Muscle of back (tissue), 11 donors: ENCODE data around the gene C11orf91. TPM values are rescaled to one million over a fixed set of nuclear protein-coding genes. Genes with fewer than 3 reads are reported as not detected.
"Not testable (repeated sequence)": the region's sequence is repeated elsewhere in the genome, so short reads cannot be mapped to it uniquely, and the experiment has no call there.

Source experiments
- DNase-seq, 3 donors: peaks; one replicate each; pipeline versions ENCODE4 v3.0.0 to v3.0.0-alpha.2; 2013
- polyA plus RNA-seq, 10 donors: library from polyadenylated mRNA; unstranded; fragments of 120-200 nt; gene quantifications; one replicate each; pipeline ENCODE4 v1.2.1, GENCODE V29; 2013; ENCODE audit not compliant: insufficient read length in 10 of 10

The C11orf91 gene
- polyA plus RNA-seq, 10 donors = not detected

DNA sequence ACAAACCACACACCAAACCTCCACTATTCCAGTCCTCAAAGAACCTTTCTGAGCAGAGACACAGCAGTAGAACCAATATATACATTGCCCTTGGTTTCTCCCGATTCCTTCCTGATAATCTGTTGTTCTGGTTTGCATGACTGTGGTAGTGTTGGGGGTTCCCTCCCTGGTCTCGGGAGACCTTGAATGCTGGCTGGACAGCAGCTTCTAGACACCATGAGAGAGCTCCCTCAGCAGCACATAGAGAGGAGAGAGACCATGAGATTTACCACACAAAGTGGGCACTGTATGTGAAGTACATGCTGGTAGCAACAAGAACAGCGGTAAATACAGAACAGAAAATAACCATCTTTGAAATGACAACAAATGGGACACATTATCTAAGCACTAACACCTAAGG lies 2.6 kb downstream of the C11orf91 start:
- DNase-seq = no peak

DNA sequence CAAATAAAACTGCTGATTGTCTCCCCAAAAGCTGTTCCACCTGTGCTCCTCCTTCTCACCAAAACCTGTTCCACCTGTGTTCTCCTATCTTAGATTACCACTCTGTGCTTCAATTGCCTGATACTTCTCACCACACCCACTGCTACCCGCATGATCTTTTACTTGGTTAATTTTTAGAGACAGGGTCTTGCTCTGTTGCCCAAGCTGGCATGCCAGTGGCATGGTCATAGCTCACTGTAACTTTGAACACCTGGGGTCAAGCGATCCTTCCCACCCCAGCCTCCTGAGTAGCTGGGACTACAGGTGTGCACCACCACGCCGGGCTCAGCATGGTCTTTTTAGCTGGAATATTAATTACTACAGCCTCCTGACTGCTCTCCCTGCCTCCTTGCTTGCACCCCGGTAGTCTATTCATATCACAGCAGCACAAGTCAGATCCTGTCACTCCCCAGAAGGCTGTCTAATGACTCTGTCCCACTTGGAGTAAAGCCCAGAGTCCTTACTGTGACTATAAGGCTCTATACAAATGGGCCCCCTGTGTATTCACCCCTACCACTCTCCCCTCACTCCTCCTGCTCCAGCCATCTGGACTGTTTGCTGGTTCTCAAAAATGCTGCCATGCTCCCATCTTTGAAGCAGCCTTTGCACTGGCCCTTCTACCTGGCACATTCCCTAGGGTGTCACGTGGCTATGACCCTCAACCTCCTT lies 3.5 kb downstream of the C11orf91 start:
- no peak for DNase-seq

DNA sequence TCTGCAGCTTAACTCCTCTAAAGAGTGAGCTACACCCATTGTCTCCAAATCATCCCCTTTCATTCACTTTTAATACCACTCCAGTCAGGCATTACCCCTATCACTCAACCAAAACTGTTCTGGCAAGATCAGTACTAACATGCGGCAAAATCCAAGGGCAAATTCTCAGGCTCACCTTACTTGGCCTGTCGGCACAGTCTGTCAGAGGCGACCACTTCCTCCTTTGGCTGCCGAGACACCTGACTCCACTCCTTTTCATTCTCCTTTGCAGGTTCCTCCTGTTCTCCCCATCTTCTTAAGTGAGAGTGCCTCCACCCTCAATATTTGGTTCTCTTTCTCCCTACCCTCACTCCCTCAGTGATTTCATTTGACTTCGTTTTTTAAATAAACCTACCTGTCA lies 4.2 kb downstream of the C11orf91 start:
- DNase-seq = no peak

DNA sequence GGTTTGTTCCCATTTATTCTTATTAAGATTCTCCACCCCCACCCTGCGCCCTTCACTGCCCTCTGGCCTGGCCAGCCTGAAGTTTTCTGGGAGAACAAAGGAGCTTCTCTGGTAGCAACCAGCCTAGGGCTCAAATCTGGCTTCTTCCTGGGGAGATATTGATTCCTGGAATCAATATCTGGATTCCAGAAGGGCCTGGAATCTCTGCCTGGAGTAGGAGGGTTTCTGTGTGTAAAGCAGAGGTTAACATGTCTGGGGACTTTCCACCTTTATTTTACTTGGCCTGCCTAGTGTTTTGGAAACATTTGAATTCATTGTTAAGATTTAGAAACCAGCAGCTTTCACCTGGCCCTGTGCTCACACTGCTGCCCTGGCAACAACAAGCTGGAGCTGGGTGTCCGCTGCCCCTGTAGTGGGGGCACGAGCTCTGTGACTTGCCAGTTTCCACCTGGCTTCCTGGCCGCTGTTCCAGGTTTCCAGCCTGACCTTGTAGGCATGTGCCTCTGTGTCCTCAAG lies 5.5 kb downstream of the C11orf91 start:
- no peak for DNase-seq

GRCh38 chr11:33694346-33695050 lies 6.1 kb downstream of the C11orf91 start:
- DNase-seq = no peak

DNA sequence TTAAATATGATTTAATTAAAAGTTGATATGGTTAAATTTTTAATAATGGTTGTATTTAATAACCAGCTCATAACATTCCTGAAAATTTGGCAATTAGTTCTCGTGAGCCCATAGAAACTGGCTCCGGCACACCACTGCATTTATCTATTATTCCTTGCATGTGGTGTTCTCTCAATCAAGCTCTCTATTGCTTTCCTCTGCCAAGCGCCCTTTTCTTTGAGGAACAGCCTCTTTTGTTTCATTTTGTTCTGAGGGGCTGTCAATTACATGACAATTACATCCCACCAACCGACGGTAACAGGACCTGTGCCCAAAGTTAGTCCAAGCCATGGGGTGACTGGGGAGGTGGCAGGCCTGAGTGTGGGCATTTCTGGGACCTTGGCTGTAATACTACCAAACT lies 8.1 kb downstream of the C11orf91 start:
- no peak for DNase-seq

DNA sequence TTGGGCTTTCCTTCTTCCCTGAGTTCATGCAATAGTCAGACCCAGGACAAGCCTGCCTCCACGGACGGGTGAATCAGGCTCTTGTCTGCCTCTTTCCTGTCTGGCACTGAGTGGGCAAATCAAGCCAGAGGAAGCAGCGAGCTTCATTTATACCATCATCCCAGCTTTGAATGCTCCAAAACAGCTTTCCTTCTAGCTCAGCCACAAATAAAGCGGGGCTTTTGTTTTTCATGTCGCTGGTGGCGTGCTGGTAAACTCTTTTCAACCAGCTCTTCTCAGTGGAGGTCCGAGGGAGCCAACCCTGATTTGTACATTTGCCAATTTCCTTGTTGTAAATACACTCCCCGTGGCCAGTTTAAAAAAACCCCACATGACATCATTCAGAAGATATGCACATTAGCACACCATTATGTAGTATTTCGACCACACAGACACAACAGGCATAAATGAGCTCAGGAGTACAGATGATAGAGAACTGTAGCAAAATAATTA lies 8.6 kb downstream of the C11orf91 start:
- peak; percentile 78 to 93 (median 84) for DNase-seq

DNA sequence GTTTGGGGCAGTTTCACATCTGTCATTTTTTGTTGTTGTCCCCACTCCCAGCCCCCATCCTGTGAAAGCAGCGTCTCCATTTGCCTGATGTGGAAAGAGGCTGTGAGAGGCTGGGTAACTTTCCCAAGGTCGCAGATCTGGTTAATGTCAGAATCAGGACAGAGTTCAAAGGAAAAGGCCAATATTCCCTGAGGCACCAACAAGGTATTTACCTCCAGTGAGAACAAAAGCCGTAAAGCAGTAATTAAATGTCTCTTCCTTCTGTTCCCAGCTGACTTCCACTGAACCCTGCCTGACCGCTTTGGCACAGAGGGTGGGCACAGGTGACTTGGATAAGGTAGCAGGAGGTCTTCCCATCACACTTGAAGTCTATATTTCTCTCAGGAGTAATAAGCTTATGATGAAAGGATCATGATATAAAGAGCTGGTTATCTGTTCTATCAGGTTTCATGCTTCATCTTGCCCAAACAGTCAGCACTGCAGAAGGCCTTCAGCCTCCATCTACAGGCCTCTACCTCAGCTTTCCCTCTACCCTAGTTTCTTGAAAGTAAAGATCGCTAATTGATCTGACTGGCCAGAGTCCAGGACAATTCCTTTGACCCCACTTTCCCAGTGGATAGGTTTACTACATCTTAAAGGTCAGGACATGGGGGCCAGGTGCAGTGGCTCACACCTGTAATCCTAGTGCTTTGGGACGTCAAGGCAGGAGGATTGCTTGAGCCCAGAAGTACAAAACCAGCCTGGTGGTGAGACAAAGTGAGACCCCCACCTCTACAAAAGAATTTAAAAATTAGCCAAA lies 9.4 kb downstream of the C11orf91 start:
- no peak for DNase-seq

GRCh38 chr11:33690290-33691065 lies 10.1 kb downstream of the C11orf91 start:
- peak in 2 of 3 donors; percentile 37 to 97 for DNase-seq

DNA sequence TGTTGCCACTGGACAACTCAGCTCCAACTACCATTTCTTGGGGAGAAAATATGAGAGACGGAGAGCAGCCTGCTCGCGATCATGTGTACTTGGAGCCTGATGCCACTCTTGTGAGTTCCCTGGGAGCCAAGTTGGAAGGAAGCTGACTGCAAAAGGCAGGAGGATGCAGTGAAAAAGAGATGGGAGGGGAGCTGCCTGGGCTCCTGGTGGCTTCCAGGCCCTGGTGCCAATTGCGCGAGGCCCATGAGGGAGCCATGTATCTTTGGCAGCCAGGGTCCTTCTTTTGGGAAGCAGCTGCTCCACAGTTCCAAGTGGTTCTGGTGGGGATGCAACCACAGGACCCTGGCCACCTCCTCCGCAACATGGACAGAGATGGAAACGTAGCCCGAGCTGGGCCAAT lies 11.1 kb downstream of the C11orf91 start:
- no peak for DNase-seq

- no peak for DNase-seq
Measured at GRCh38 chr11:33689085-33689484, 11.5 kb downstream of the C11orf91 start.

- peak; percentile 51 to 75 (median 63) for DNase-seq
Measured at GRCh38 chr11:33687733-33688479, 12.7 kb downstream of the C11orf91 start.

GRCh38 chr11:33685082-33685481 lies 15.5 kb downstream of the C11orf91 start:
- DNase-seq = no peak

- DNase-seq = no peak
Measured at GRCh38 chr11:33684003-33684706, 16.5 kb downstream of the C11orf91 start.

DNA sequence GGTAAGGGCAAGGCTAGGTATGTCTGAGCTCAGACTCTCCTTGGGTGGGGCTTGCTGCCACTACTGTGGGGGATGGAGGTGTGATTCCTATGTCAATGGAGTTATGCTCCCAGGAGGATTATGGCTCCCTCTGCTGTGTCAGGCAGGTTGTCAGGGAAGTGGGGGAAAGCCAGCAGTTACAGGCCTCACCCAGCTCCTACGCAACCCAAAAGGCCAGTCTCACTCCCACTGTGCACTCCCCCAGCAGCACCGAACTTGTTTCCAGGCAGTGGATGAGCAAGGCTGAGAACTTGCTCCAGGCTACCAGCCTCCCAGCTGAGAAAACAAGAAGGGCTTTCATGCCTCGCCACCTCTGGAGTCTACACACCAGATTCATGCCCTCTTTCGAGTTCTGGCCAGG lies 18.2 kb downstream of the C11orf91 start:
- DNase-seq = no peak

DNA sequence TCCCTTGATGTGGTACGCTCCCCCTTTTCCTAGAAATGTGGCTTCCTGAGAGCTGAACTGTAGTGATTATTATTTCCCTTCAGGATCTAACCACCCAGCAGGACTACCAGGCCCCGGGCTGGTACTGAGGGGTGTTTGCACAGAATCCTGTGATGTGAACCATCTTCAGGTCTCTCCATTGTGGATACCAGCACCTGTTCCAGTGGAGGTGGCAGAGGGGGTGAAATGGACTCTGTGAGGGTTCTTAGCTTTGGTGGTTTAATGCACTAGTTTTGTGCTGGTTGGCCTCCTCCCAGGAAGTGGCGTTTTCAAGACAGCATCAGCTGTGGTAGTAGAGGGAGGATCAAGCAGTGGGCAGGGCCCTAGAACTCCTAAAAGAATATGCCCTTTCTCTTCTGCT lies 18.6 kb downstream of the C11orf91 start:
- no peak for DNase-seq

DNA sequence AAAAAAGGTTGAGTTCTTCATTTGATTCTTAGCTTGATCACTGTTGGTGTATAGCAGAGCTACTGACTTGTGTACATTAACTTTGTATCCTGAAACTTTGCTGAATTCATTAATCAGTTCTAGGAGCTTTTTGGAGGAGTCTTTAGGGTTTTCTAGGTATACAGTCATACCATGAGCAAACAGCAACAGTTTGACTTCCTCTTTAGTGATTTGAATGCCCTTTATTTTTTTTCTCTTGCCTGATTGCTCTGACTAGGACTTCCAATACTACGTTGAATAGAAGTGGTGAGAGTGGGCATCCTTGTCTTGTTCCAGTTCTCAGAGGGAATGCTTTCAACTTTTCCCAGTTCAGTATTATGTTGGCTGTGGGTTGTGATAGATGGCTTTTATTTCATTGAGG lies 22.0 kb downstream of the C11orf91 start:
- not testable (repeated sequence) for DNase-seq

- DNase-seq = peak in 1 of 3 donors; percentile 75
Measured at GRCh38 chr11:33674035-33674814, 26.4 kb downstream of the C11orf91 start.

- no peak for DNase-seq
Measured at GRCh38 chr11:33672273-33672672, 28.4 kb downstream of the C11orf91 start.
